Urinary bladder (tissue), 4 donors: ENCODE measurements around the gene P2RY13. TPM values are rescaled to one million over a fixed set of nuclear protein-coding genes. Genes with fewer than 3 reads are reported as not detected.

Source experiments
- DNase-seq: peaks from one replicate; pipeline ENCODE4 v3.0.0-alpha.2; 2015; ENCODE audit errors: extremely low spot score
- H3K27ac ChIP-seq: one replicate; pipeline ENCODE4 v1.5.1; 2013; ENCODE audit warnings: low read depth, mild to moderate bottlenecking, moderate library complexity
- H3K36me3 ChIP-seq: one replicate; pipeline ENCODE4 v1.6.1; 2013; ENCODE audit warnings: mild to moderate bottlenecking, moderate library complexity; ENCODE audit not compliant: insufficient read depth
- H3K4me1 ChIP-seq: one replicate; pipeline ENCODE4 v1.6.1; 2013; ENCODE audit warnings: mild to moderate bottlenecking, moderate library complexity; ENCODE audit not compliant: insufficient read depth
- H3K4me3 ChIP-seq: one replicate; pipeline ENCODE4 v1.5.1; 2013; ENCODE audit warnings: low read depth, low read length
- WGBS: extraction: QIAGEN DNeasy Blood & Tissue Kit; methylation state at CpG from one replicate; pipeline ENCODE4 v1.1.7; 2013; 5-methylcytosine and 5-hydroxymethylcytosine counted together
- polyA plus RNA-seq: library from polyadenylated mRNA; stranded (reverse); fragments of 200-250 nt; gene quantifications from one replicate; pipeline ENCODE4 v1.2.3, GENCODE V29; 2013
- total RNA-seq: library from RNA; depleted of rRNA; stranded (reverse); fragments of >200 nt; gene quantifications from one replicate; pipeline ENCODE4 v1.2.3, GENCODE V29; 2014
- donor health status: healthy with polysubstance abuse.
- donor health status: healthy.

The P2RY13 gene
- total and polyA plus RNA-seq, 2 donors: 0.57 to 2.3 TPM

- DNase-seq: no peak
- Histone ChIP-seq H3K4me3 (no peak overlapping the region), H3K36me3 (no peaks in the 10 kb centered on the region), H3K4me1 (no peaks in the 10 kb centered on the region), H3K27ac (no peak overlapping the region)
- WGBS: 35% methylated on average over 2 of the region's 2 CpGs
These were observed 16.5 kb upstream of the P2RY13 start for GRCh38 chr3:151345859-151346258.

DNA sequence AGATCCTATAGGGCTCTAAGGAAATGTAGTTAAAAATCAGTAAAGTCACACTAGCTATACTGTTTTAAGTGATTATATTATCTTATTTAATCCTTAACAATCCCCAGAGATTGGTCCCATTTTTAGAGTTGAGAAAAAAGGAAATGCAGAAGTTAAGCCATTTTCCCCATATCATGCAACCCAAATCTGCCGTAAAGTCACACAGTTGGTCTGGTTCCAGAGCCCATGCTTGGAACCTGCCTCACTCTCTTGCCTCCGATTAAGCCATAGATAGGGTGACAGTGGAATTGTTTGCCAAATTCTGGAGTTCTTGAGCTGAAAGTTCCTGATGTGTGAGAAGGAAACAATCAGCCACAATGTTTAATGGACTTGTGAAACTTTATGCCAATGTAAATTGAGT lies 2.3 kb upstream of the P2RY13 start:
- Histone ChIP-seq H3K4me1 (no peaks in the 10 kb centered on the region), H3K36me3 (no peaks in the 10 kb centered on the region), H3K4me3 (no peak overlapping the region), H3K27ac (no peak overlapping the region)
- no peak for DNase-seq
- 75% methylated on average over 2 of the region's 2 CpGs for WGBS

GRCh38 chr3:151330899-151331298 lies 1.6 kb upstream of the P2RY13 start:
- DNase-seq: no peak
- Histone ChIP-seq H3K4me1 (no peaks in the 10 kb centered on the region), H3K27ac (no peak overlapping the region), H3K36me3 (no peaks in the 10 kb centered on the region), H3K4me3 (no peak overlapping the region)

DNA sequence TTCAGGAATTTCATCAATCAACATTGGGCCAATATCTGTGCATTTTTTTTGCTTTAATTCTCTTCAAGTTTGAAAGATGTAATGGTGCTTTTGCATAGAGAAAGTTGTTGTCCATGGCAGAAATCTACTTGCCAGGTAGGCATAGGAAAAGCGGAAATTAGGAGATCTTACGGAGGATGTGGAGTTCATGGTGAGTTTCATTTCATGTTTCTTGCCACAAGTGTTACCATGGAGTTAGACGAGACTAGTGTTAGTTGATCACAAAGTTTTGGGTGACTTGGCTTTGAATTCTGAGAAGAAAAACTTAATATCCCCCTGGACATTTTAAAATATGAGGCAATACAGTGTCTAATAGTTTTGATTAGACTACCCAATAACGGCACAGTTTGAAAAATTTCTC lies 1.0 kb upstream of the P2RY13 start:
- WGBS: 77% methylated on average over 4 of the region's 4 CpGs
- Histone ChIP-seq H3K36me3 (no peaks in the 10 kb centered on the region), H3K27ac (no peak overlapping the region), H3K4me1 (no peaks in the 10 kb centered on the region), H3K4me3 (no peak overlapping the region)
- DNase-seq: no peak

DNA sequence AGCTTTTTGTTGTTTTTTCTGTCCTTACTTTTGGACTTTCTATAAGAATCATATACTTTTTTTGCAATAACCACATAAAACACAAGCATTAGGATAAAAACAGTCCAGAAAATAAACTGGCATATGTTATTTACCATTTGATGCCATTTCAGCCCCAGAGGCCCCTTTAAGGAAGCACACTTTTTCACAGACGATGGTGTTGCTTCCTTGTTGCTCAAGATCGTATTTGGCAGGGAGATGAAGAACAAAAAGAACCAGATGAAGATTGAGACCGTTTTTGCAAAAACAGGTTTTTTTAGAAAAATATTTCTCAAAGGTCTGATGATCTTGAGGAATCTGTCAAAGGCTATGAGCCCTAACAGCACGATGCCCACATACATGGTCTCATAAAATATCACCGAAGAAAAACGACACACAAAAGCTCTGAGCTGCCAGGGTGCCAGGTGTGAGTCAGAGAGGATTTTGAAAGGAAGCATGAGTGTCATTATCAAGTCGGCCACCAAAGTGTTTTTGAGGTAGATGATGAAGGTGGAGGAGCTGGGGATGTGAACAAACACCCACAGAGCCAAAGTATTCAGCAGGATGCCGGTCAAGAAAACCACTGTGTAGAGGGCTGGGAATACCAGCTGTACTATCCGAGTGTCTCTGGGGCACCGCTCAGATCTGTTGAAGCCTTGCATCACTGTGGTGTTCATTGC lies 902 bp downstream of the P2RY13 start:
- WGBS: 56% methylated on average over 10 of the region's 10 CpGs
- Histone ChIP-seq H3K4me3 (no peak overlapping the region), H3K36me3 (no peaks in the 10 kb centered on the region), H3K4me1 (no peaks in the 10 kb centered on the region), H3K27ac (no peak overlapping the region)
- no peak for DNase-seq

DNA sequence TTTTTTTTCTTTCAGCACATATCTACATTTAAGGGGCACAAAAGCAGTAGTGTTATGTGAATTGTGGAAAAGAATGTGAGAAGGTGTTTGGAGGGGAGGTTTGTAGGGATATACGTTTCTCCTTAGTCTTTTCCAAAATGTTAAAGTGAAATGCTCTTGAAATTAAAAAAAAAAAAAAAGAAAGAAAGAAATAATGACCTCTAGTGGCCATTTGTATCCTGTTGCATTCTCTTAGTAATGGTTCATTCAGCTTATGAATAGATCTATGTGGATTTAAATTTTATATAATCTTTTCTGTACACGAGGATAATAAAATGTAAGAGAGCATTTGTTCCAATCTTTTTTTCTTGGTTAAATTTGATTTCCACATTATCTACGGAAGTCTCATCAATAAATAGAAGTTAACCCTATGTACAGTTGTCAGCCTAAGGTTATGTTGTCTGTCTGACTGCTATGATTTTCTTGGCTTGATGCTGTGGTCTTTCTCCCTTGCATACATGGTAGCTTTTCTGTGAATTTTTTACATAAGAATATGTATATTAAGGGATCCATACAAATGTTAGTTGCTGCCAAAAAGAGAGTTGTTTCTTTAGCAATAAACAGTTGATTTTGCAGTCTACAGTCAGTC lies 1.7 kb downstream of the P2RY13 start:
- Histone ChIP-seq H3K36me3 (no peaks in the 10 kb centered on the region), H3K27ac (no peak overlapping the region), H3K4me1 (no peaks in the 10 kb centered on the region), H3K4me3 (no peak overlapping the region)
- no peak for DNase-seq
- 15% methylated on average over 3 of the region's 3 CpGs for WGBS

- Histone ChIP-seq H3K36me3 (no peaks in the 10 kb centered on the region), H3K4me1 (no peaks in the 10 kb centered on the region), H3K27ac (no peak overlapping the region), H3K4me3 (no peak overlapping the region)
- 92% methylated on average over 1 of the region's 1 CpG for WGBS
- no peak for DNase-seq
These were observed 6.8 kb downstream of the P2RY13 start for GRCh38 chr3:151322511-151322910.

DNA sequence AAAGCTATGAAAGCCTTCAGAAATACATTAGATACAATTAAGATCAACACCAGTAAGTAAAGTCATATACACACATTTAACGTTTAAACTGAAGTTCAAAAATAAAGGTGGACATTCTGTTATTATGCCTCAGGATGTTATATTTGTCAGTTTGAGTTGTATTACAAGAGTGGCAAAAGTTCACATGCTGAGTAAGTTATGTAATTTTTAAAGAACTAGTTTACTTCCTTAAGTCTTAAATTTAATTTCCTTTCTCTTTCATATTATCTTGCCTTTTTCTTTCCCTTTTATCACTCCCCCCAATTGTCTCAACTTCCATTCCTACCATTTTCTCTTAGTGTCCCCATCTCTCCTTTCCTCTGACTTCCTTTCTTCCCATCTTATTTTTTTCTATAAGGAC lies 7.8 kb downstream of the P2RY13 start:
- 82% methylated on average over 1 of the region's 1 CpG for WGBS

GRCh38 chr3:151320131-151320530 lies 9.2 kb downstream of the P2RY13 start:
- H3K36me3 ChIP-seq: no peaks in the 10 kb centered on the region
- H3K4me3 ChIP-seq: no peak overlapping the region
- 84% methylated on average over 2 of the region's 2 CpGs for WGBS
- DNase-seq: no peak
- H3K27ac ChIP-seq: no peak overlapping the region
- no peaks in the 10 kb centered on the region for H3K4me1 ChIP-seq

More for the DNA sequence above, 7.8 kb downstream of the P2RY13 start:
- DNase-seq: no peak
- no peaks in the 10 kb centered on the region for H3K36me3 ChIP-seq
- H3K4me3 ChIP-seq: no peak overlapping the region
- H3K4me1 ChIP-seq: no peaks in the 10 kb centered on the region
- H3K27ac ChIP-seq: no peak overlapping the region

DNA sequence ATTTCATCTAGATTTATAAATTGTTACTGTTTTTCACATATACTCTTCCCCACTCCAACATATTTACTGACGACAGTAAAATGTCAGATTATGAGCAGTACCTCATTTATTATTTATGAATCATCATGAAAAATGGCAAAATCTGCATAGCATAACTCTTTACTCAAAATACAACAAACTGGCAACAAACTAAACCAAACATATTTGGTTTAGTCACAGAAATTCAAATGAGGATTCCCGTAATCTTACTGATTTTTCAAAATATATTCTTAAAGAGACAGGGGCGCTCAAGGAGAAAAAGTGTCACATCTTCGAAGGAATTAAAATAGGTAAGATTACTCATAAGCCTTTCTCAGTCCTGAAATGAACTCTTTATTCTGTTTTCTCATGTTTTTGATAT lies 9.7 kb downstream of the P2RY13 start:
- DNase-seq: no peak
- Histone ChIP-seq H3K36me3 (no peaks in the 10 kb centered on the region), H3K4me3 (no peak overlapping the region), H3K27ac (no peak overlapping the region), H3K4me1 (no peaks in the 10 kb centered on the region)
- 79% methylated on average over 4 of the region's 4 CpGs for WGBS

GRCh38 chr3:151318991-151319390 lies 10.4 kb downstream of the P2RY13 start:
- Histone ChIP-seq H3K4me3 (no peak overlapping the region), H3K27ac (no peak overlapping the region), H3K4me1 (no peaks in the 10 kb centered on the region), H3K36me3 (no peaks in the 10 kb centered on the region)
- 74% methylated on average over 7 of the region's 7 CpGs for WGBS
- peak; percentile 54 for DNase-seq

DNA sequence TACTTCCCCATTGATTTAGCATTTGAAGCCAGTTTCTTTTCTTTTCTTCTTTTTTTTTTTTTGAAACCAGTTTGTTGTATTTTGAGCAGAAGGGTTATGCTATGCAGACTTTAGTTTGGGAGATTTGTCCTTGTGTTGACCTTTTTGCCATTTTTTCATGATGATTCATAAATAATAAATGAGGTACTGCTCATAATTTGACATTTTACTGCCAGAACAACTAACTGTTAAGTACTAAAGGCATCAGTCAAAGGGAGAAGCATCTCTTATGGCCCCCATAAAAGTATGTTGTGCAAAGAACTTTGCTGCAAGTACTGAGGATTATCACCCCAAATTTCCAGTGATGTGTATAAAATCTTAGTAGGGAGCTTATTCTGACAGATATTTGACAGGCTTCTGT lies 11.0 kb downstream of the P2RY13 start:
- no peak for DNase-seq
- Histone ChIP-seq H3K27ac (no peak overlapping the region), H3K4me3 (no peak overlapping the region), H3K36me3 (no peaks in the 10 kb centered on the region), H3K4me1 (no peaks in the 10 kb centered on the region)

DNA sequence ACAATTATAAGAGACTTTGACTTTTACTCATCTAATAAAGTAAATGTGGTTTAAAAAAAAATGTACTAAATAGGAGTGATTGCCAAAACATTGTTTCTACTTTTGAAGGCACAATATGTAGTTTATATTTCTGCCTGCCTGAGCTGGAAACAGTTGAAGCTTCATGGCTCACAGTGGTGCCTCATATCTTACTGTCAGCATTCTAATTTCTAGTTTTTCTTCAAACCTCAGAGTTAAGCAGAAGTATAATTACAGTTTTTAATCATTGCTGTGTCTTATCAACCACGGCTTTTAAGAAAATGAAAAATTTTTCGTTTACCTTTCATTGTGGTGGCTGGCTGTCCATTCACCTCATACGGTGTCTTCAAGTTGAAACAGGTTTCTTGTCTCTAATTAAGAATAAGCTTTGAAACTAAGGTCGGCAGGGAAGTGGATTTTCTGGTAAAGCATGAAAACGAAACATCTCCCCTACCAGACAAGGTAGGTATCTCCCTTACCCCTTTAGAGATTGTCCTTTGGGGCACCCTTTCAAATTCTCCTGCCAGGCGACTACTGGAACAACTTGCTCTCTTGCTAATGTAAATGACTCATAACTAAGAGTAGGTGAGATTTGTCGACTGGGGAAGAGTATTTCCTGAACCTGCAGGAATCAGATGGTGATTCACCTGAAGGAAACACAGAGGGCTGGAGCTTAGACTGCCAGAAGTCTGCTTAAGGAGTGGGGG lies 12.9 kb downstream of the P2RY13 start, which contains the start of gene GPR87:
Gene GPR87 (minus strand): TSS at position 554 of the 725 bp plus-strand sequence. CDS start 16,720 bp downstream, outside the sequence.
- H3K4me3 ChIP-seq: no peak within 1 kb of the TSS
- H3K4me1 ChIP-seq: no peaks in the 10 kb centered on the region
- H3K36me3 ChIP-seq: no peaks in the 10 kb centered on the region
- DNase-seq: peak; percentile 56
- peak within 1 kb of the TSS; percentile 29 for H3K27ac ChIP-seq
- 69% methylated on average over 7 of the region's 7 CpGs for WGBS

DNA sequence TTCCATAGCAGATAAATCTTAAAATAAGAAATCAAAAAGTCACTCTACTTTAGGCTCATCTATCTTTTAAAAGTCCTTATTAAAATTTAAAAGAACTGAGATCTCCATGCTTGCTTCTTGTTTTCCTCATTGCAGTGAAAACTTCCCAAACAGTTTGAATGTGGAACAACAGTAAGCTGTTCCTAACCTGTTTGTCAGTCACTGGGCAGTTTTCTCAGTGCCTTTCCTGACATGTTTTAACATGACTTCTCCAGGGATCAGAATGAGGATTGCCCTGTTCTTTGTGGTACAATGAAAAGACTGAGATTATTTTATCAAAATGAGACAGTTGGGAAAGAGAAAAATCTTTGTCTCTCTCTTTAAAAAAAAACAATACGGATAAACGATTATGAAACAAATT lies 13.5 kb downstream of the P2RY13 start:
- WGBS: 80% methylated on average over 2 of the region's 2 CpGs
- Histone ChIP-seq H3K4me1 (no peaks in the 10 kb centered on the region), H3K4me3 (no peak overlapping the region), H3K36me3 (no peaks in the 10 kb centered on the region), H3K27ac (no peak overlapping the region)
- DNase-seq: peak; percentile 48
